GM19468 (cell line): ENCODE measurements around the gene LARP4B.
A peak's percentile ranks its signal among the peaks of the same experiment; 100 is the strongest.

Experiments
- ATAC-seq: cut with Tn5 transposase; IDR thresholded peaks from one replicate; pipeline ENCODE4 v1.9.1; 2021; ENCODE audit warnings: mild to moderate bottlenecking, moderate library complexity, moderate number of reproducible peaks; ENCODE audit not compliant: unreplicated experiment; ENCODE audit errors: extremely low read depth

Gene LARP4B

DNA sequence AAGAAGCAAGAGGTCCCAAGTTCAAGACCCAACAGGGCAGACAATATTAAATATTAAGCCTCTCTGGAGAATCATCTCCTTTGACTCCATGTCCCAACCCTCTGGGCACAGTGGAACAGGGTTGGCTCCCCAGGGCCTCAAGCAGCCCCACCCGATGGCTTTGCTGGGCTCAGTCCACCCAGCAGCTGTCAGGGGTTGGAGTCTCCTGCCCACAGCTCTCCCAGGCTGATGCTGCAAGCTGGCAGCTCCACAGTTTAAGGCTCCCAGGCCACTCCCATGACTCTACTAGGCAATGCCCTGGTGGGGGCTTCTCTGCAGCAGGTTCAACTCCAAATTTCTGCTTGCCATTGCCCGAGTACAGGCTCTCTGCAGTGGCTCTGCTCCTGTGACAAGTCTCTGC lies 55.1 kb downstream of the LARP4B start:
- ATAC-seq = no peak

DNA sequence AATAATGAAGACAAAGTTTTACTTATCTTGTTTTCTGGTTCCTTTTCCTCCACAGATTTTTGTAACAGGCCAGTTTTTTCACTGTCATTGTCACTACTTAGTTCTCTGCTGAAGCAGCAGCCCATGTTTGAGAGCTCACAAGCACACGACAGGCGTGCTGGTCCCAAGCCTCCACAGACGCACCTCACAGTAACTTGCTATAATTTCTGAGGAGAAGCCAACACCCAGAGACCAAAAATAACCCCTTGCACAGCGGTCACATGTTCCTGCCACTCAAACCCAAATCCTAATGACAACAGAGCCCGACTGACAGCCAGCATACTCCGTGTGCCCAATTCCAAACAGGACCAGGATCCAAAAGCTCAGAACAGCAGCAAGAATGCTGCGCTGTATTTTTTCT lies 58.5 kb downstream of the LARP4B start:
- no peak for ATAC-seq

- ATAC-seq = no peak
Observed at GRCh38 chr10:871951-872403, 59.5 kb downstream of the LARP4B start.

GRCh38 chr10:870564-871166 lies 60.8 kb downstream of the LARP4B start:
- ATAC-seq = no peak

DNA sequence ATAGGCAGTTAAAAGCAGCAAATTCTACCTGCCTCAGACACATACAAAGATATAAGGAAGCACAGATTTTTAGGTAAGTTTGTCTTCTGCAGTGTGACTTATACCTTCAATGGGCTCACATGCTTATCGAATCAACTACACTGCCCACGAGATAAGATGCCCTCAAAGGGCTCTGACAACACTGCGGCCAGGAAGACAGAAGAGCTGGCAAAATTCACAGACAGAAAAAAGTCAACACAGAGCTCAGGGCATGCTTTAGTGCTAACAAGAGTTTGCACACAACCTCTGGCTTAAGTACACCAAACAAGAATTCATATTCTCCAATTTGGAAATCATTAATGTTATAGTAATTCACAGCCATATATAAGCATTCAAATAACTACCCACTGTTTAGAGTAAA lies 62.3 kb downstream of the LARP4B start:
- no peak for ATAC-seq

DNA sequence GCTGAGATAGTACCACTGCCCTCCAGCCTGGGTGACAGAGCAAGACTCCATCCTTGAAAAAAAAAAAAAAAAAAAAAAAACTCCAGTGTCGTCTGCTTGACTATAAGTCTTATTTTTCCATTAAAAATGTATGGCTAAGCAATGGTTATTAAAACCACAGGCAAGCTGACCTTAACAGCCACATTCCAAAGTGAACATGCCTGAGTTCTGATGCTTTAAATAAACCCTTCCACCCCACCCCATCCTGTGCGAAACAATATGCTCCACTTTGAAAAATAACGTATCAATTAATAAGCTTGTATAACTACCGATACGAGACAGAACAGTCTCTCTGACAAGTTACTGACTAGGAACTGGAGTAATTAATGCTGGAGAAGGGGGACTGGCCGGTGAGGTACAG lies 63.7 kb downstream of the LARP4B start:
- no peak for ATAC-seq

DNA sequence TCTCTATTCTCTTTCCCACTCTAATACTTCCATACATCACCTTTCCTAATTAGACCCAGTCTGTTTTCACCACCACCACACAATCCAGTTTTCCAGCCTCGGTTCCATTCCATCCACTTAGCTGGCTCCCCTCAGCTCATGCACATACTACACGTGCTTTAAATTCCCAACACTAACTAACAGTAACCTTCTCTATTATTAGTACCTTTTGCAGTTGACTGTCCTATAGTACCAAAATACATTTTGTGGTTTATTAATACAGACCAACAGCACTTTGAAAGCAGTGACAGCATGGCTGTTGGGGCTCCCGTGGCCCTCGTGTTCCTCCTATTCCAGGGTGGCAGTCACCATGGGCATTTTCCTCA lies 64.9 kb downstream of the LARP4B start:
- no peak for ATAC-seq

DNA sequence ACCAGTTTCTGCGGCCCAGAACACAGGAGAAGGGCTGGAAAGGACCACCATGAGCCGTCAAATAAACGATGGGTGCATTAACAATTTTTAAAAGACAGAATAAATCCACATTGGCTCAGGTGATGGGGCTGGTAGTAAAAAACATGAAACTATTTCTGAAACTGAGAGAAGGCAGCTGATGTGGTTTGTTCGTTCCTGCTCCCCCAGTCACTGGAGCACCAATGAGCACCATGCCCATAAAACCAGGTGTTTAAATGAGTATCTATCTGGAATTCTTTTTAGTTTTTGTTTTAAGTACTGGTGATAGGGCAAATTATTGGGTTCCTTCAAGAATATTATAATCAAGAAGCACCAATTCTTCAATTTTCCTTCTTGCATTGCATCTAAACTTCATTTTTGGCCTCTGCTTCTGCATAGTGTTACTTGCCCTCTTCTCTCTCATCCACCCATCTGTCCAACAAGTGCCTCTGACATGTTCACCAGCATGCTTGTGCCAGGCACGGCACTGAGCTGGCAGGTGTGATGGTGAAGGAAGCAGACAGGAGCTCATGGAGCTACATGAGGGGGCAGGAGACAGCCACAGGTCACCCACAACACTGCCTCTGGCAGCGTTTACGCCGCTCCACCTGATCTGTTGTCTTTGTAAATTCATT lies 65.5 kb downstream of the LARP4B start:
- ATAC-seq = no peak

DNA sequence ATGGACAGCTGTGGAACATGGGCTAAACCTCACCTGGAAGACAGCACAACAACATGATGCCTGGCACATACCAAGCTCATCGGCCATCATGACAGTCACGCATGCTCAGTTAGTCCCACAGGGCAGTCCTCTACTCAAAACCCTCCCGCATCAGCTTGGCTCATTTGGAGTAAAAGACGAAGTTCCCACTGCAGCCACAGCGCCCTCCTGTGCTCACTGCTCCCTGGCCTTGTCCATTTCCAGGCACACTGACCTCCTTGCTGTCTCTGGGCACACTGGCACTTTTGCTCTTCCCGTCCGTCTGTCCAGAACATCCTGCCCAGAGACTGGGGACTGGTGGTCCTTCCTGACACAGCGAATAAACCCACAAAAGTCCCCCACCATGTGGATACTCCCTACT lies 66.2 kb downstream of the LARP4B start:
- no peak for ATAC-seq

- ATAC-seq = no peak
Observed at GRCh38 chr10:860519-860918, 71.0 kb downstream of the LARP4B start.

DNA sequence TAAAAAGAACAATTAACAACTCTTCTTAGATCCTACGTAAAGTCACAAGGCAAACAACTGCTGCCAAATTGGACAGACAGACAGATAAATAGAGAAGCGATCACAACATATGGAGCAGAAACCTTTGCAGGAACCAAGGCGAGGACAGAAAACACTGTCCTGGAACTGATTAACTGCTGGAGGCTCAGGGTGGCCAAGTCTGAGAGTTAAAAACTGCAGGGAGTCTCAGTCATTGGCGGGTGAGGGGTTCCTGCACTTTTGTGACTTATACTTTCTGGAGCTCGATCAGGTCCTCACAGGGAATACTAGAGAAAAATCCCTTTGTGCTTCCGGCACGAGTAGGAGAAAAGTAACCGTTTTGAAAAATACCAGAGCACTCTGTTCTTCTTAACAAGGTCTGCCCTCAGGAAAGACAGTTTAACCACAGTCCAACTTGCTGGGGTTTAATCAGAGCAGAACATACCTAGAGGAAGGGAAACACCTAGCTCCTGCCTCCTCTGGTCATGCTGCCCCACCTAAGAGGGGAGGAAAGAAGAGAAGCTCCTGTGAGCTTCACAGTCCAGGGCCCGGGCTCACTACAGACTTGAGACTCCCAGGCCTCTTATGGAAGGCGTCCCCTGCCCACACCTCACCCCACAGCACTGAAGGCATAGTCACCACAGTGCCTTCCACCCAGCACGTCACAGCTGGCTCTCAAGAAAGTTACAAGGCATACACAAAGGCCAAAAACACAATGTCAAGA lies 74.9 kb downstream of the LARP4B start:
- no peak for ATAC-seq

DNA sequence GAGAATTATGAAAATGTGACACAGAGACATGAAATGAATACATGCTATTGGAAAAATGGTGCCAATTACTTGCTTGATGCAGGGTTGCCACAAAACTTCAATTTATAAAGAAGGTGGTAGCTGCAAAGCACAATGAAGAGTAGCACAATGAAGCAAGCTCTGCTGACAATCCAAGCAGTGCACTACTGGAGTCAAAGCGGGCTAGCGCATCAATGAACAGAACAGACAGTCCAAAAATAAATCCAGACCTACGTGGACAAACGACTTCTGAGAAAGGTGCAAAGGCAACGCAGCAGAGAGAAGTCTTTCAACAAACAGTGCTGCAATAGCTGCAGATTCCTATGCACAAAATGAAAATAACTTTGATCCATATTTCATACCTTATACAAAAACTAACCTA lies 75.8 kb downstream of the LARP4B start:
- no peak for ATAC-seq

DNA sequence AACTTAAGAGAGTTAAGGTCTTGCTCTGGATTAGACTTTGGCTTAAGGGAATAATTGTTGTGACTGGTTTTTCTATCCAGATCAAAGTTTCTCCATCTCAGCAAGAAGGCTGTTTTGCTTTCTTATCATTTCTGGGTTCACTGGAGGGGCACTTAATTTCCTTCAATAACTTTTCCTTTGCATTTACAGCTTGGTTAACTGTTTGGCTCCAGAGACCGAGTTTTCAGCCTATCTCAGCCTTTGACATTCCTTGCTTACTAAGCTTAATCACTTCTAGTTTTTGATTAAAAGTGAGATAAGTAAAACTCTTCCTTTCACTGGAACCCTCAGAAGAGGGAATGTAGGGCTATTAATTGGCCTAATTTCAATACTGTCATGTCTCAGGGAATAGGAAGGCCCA lies 76.4 kb downstream of the LARP4B start:
- no peak for ATAC-seq

GRCh38 chr10:853017-853416 lies 78.5 kb downstream of the LARP4B start:
- no peak for ATAC-seq

DNA sequence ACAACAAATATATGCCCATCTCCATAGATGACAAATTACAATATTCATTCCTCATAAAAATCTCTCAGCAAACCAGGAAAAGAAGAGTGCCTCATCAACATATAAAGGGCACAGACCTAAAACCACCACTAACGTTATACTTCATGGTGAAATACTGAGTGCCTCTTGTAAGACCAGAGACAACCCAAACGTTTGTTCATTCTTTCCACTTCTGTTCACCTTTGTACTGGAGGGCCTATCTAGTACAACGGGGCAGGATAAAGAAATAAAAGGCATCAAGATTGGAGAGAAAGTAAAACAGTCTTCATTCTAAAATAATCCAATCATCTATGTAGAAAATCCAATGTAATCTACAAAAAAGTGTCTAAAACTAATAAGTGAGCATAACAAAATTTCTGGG lies 79.1 kb downstream of the LARP4B start:
- no peak for ATAC-seq

GRCh38 chr10:851901-852300 lies 79.6 kb downstream of the LARP4B start:
- peak; percentile 37 for ATAC-seq

GRCh38 chr10:850093-850492 lies 81.4 kb downstream of the LARP4B start:
- ATAC-seq = no peak

GRCh38 chr10:847868-848267 lies 83.6 kb downstream of the LARP4B start:
- ATAC-seq = no peak

- ATAC-seq = no peak
Observed at GRCh38 chr10:846126-846685, 85.3 kb downstream of the LARP4B start.

DNA sequence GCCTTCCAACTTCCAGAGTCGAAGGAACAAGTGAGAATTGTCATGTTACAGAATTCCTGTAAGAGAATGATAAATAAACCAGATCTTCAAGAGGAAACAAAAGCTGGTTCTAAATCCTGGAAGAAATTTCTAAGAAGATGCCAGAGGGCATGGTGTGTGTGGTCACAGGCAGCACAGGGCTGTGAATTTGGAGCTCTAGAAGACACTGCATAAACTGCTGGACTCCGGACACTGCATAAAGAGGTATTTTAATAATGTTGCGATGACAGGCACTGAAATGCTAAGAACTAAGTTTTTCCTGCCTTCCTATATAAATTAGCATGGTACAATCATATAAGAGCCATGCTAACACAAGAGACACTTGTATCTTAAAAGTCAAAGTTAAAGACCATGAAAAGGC lies 86.0 kb downstream of the LARP4B start:
- ATAC-seq = no peak

DNA sequence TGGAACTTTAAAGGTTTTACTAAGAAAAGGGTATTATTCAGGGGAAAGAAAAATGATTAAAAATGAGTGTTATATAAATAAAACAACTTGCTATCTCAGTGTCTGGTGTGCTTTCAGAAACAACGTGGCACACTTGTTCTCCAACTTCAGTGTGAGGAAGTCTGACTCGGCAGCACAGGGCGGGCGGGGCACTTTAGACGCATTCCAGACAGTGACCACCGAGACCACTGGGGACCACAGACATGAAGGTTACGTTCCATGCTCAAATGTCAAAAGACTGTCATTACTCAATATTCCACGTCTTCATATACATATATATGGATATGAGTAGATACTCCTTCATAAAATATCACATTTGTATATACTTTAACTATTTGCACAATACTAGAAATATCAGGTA lies 87.0 kb downstream of the LARP4B start:
- no peak for ATAC-seq
